Esophagus muscularis mucosa (tissue), 4 donors: ENCODE measurements around the gene STUM. TPM values are rescaled to one million over a fixed set of nuclear protein-coding genes. Genes with fewer than 3 reads are reported as not detected.

Experiments
- DNase-seq: peaks from one replicate; pipeline ENCODE4 v3.0.0-alpha.2; 2017; ENCODE audit errors: extremely low spot score
- H3K27ac ChIP-seq, 4 donors: fragments of 200-600 bp; sonication (generic); replicated peaks in 1 of 4; 1 replicate in 3 of 4; 2 replicates in 1 of 4; pipeline ENCODE4 v1.5.1; 2016 to 2019; ENCODE audit warnings: mild to moderate bottlenecking in 1 of 4
- H3K27me3 ChIP-seq, 4 donors: fragments of 200-600 bp; sonication (generic); one replicate each; pipeline versions ENCODE4 v1.5.1 to v1.6.0; 2016 to 2019
- H3K36me3 ChIP-seq, 4 donors: fragments of 200-600 bp; sonication (generic); one replicate each; pipeline ENCODE4 v1.5.1; 2016 to 2019
- H3K4me1 ChIP-seq, 4 donors: fragments of 200-600 bp; sonication (generic); one replicate each; pipeline ENCODE4 v1.5.1; 2016 to 2019
- H3K4me3 ChIP-seq, 4 donors: fragments of 200-600 bp; sonication (generic); 1 replicate in 2 of 4; 2 replicates in 2 of 4; pipeline ENCODE4 v1.5.1; 2016 to 2019; ENCODE audit warnings: mild to moderate bottlenecking in 4 of 4, moderate library complexity in 1 of 4
- H3K9me3 ChIP-seq, 4 donors: fragments of 200-600 bp; sonication (generic); 1 replicate in 3 of 4; 2 replicates in 1 of 4; pipeline ENCODE4 v1.5.1; 2016 to 2019
- EP300 ChIP-seq: sonication (generic); formaldehyde crosslinking; IDR thresholded peaks from one replicate; pipeline ENCODE4 v1.6.1; 2017; ENCODE audit warnings: antibody characterized with exemption
- POLR2A ChIP-seq: fragments of 450-650 bp; IDR thresholded peaks from one replicate; pipeline ENCODE4 v1.6.1; 2017; ENCODE audit warnings: antibody characterized with exemption, moderate library complexity, mild to moderate bottlenecking, low read depth
- POLR2AphosphoS5 ChIP-seq, 2 donors: sonication (generic); formaldehyde crosslinking; IDR thresholded peaks; one replicate each; pipeline ENCODE4 v1.6.1; 2017; ENCODE audit warnings: antibody characterized with exemption in 2 of 2
- WGBS: methylation state at CpG from one replicate; pipeline ENCODE4 v1.1.5; 2018; 5-methylcytosine and 5-hydroxymethylcytosine counted together
- intact Hi-C: fragments of 100-400 bp; cut with DNase I; formaldehyde crosslinking; loops from one replicate; pipeline ENCODE4 v1.15.1; 2023
- total RNA-seq, 4 donors: library from RNA; depleted of rRNA; stranded (reverse); fragments of >200 nt; gene quantifications; one replicate each; pipeline versions ENCODE4 v1.1.0 to v1.2.1, GENCODE V29; 2016
- TF ChIP-seq, protein P1 (sequence below), 3 experiments: fragments of 200-600 bp in 2 of 3; fragments of 450-650 bp in 1 of 3; sonication (generic) in 2 of 3; IDR thresholded peaks; one replicate each; pipeline ENCODE4 v1.5.1; 2017 to 2019; ENCODE audit warnings: antibody characterized with exemption in 3 of 3, mild to moderate bottlenecking in 2 of 3, moderate library complexity in 1 of 3

Gene STUM
- total RNA-seq, 4 donors from 2014 or later: 3.1 to 7.6 (median 6.3) TPM

DNA sequence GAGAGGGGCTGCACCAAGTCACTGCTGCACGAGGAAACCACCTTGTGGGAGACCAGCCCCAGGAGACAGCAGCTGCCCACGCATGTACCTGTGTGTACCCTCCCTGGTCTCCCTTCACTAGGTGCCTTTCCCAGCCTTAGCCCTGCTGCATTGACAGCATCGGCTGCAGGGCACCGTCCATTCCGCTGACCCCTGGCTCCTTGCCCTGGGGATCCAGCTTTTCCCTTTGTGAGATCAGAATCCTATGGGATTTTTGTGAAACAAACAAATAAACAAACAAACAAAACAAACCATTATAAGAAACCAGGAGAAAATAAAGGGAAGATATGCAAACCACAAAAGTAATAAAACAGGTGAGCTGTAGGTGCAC, 2.1 kb downstream of the STUM start:
- intact Hi-C loops: no loop called here
- no peaks in the 10 kb centered on the region for H3K36me3 ChIP-seq
- peak overlapping the region in 2 of 4 donors; percentile 87 to 89 for H3K27ac ChIP-seq
- DNase-seq: no peak
- WGBS: 89% methylated on average over 4 of the region's 5 CpGs
- H3K9me3 ChIP-seq: no peaks in the 10 kb centered on the region
- peaks cover 0 to 13% (median 0%) of the 10 kb centered on the region in 4 donors for H3K27me3 ChIP-seq
- peaks cover 21 to 49% (median 45%) of the 10 kb centered on the region in 4 donors for H3K4me1 ChIP-seq
- TF ChIP-seq POLR2AphosphoS5 (IDR thresholded peaks at IDR 0.05) (no peak), EP300 (no peak), POLR2A (no peak)
- TF ChIP-seq, protein P1, sequence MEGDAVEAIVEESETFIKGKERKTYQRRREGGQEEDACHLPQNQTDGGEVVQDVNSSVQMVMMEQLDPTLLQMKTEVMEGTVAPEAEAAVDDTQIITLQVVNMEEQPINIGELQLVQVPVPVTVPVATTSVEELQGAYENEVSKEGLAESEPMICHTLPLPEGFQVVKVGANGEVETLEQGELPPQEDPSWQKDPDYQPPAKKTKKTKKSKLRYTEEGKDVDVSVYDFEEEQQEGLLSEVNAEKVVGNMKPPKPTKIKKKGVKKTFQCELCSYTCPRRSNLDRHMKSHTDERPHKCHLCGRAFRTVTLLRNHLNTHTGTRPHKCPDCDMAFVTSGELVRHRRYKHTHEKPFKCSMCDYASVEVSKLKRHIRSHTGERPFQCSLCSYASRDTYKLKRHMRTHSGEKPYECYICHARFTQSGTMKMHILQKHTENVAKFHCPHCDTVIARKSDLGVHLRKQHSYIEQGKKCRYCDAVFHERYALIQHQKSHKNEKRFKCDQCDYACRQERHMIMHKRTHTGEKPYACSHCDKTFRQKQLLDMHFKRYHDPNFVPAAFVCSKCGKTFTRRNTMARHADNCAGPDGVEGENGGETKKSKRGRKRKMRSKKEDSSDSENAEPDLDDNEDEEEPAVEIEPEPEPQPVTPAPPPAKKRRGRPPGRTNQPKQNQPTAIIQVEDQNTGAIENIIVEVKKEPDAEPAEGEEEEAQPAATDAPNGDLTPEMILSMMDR (IDR thresholded peaks at IDR 0.05): no peak
- no peak overlapping the region for H3K4me3 ChIP-seq

DNA sequence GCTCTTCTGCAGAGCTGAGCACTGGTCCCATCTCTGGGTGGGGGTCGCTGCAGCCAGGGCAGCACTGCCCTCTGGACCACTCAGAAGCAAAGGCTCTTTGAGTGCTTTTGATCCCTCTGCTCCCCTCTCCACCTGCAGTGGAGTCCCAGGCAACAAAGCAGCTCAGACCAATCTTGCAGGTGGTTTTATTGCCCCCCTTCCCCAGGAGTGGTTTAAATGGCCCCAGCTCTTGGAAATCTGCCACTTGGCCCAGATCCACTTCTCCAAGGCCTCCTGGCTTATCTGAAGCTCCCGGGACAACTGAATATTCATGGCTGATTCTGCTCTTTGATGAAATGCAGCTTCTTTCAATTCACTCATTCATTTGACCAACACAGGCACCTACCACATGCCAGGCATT, 2.7 kb downstream of the STUM start:
- Histone ChIP-seq H3K36me3 (no peaks in the 10 kb centered on the region), H3K27me3 (peaks cover 0 to 13% (median 0%) of the 10 kb centered on the region in 4 donors), H3K27ac (peak overlapping the region in 1 of 4 donors; percentile 89), H3K4me1 (peaks cover 21 to 49% (median 45%) of the 10 kb centered on the region in 4 donors), H3K4me3 (no peak overlapping the region), H3K9me3 (no peaks in the 10 kb centered on the region)
- WGBS: 57% methylated on average over 1 of the region's 2 CpGs
- intact Hi-C loops: no loop called here
- DNase-seq: no peak
- TF ChIP-seq, protein P1 (IDR thresholded peaks at IDR 0.05): no peak
- no peak for TF ChIP-seq POLR2AphosphoS5 (IDR thresholded peaks at IDR 0.05)
- no peak for TF ChIP-seq EP300
- no peak for TF ChIP-seq POLR2A

DNA sequence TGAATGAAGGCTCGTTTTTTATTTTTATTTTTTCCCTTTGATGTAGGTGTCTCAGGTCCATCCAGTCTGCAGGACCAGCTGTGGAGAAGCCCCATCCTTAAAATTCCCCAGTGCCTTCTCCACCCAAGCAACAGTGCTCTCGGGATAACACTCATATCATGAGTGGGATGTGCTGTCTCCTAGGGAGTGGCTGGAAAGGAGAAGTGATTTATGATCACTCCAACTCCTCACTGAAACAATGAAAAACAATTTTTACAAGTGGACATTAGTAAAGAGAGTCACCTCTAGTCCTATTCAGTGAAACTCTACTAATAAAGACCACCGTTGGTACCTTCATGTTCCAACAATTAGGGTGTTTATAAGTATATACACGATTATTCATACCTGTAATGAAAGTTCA, 3.5 kb downstream of the STUM start:
- 79% methylated on average over 4 of the region's 4 CpGs for WGBS
- H3K4me3 ChIP-seq: no peak overlapping the region
- TF ChIP-seq EP300 (no peak), POLR2AphosphoS5 (IDR thresholded peaks at IDR 0.05) (no peak), POLR2A (no peak)
- TF ChIP-seq, protein P1 (IDR thresholded peaks at IDR 0.05): no peak
- H3K27ac ChIP-seq: peak overlapping the region in 1 of 4 donors; percentile 89
- peaks cover 0 to 13% (median 0%) of the 10 kb centered on the region in 4 donors for H3K27me3 ChIP-seq
- no peak for DNase-seq
- H3K36me3 ChIP-seq: no peaks in the 10 kb centered on the region
- peaks cover 21 to 49% (median 45%) of the 10 kb centered on the region in 4 donors for H3K4me1 ChIP-seq
- intact Hi-C loops: no loop called here
- no peaks in the 10 kb centered on the region for H3K9me3 ChIP-seq

DNA sequence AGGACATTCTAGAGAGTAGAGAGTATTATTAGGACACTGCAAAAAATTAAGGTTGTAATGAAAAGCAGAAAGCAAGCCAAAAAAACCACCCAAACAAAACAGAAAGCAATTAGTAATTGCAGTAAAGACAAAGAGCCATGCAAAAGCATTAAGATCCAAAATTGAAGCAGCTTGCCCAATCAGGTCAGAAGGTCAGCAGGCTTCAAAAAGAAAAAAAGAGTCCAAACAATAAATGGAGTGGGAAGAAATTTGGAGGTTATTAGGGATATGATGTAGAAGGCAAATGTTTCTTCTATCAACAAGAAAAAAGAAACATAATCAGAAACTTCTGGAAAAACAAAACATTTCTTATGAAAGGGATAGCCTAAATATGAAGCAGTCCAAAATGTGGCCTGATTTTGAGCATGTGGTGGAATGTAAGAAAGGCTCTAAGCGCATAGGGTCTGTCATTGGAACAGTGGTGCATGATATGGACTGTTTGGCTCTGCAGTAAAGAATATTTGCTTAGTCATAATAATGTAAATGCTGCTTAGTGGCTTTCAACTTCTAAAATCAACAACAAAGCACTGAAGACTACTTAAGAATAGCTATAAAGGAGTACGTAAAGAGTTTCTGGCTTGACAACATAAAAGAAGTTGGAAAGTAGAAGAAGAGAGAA, 4.8 kb downstream of the STUM start:
- TF ChIP-seq, protein P1 (IDR thresholded peaks at IDR 0.05): no peak
- TF ChIP-seq EP300 (no peak), POLR2A (no peak), POLR2AphosphoS5 (IDR thresholded peaks at IDR 0.05) (no peak)
- Histone ChIP-seq H3K27me3 (peaks cover 0 to 10% (median 0%) of the 10 kb centered on the region in 4 donors), H3K4me1 (peaks cover 18 to 46% (median 37%) of the 10 kb centered on the region in 4 donors), H3K4me3 (no peak overlapping the region), H3K9me3 (no peaks in the 10 kb centered on the region), H3K27ac (peak overlapping the region in 1 of 4 donors; percentile 5), H3K36me3 (no peaks in the 10 kb centered on the region)
- intact Hi-C loops: no loop called here
- DNase-seq: no peak
- WGBS: 87% methylated on average over 2 of the region's 2 CpGs
